GM12878 (cell line): ENCODE measurements around the gene GSTP1. TPM values are rescaled to one million over a fixed set of nuclear protein-coding genes. Genes with fewer than 3 reads are reported as not detected.

ENCODE experiments used
- ATAC-seq: fragments of 200-7000 bp; cut with Tn5 transposase; 3 replicates; pipeline ENCODE4 v1.9.1; 2020; ENCODE audit warnings: mild to moderate bottlenecking, moderate library complexity
- BruUV-seq: library from RNA; stranded (reverse); fragments of 400-500 nt; replicated peaks from 2 replicates; lab custom pipeline; 2021; lab: Mats Ljungman, UMichigan
- CTCF ChIA-PET: fragments of 300-600 bp; sonication (Branson Sonifier 250); formaldehyde crosslinking; extraction: SDS; loops from one replicate; lab custom pipeline; 2021; ENCODE audit warnings: inconsistent platforms; lab: Yijun Ruan, JAX
- POLR2A ChIA-PET: fragments of 350-600 bp; formaldehyde crosslinking; extraction: SDS; loops from one replicate; lab custom pipeline; 2021; ENCODE audit warnings: inconsistent platforms; lab: Charles Lee
- RAD21 ChIA-PET: fragments of 300-600 bp; sonication (Branson Sonifier 250); formaldehyde crosslinking; loops from one replicate; lab custom pipeline; 2023; ENCODE audit warnings: antibody characterized with exemption; ENCODE audit not compliant: unreplicated experiment; lab: Charles Lee
- SMC1A ChIA-PET: fragments of 300-600 bp; sonication (Branson Sonifier 250); formaldehyde crosslinking; loops from one replicate; lab custom pipeline; 2023; ENCODE audit not compliant: unreplicated experiment, uncharacterized antibody; lab: Charles Lee
- DNase-seq: peaks from one replicate; pipeline ENCODE4 v3.0.0-alpha.2; 2011; ENCODE audit warnings: low read depth, low spot score
- FAIRE-seq: peaks from 3 replicates; lab custom pipeline; 2011; peaks lifted over from hg19 to GRCh38; lab: Jason Lieb, UNC
- H2AFZ ChIP-seq: 2 replicates; pipeline ENCODE4 v1.6.0; 2011; ENCODE audit warnings: low read depth, low read length, control low read depth; ENCODE audit not compliant: control insufficient read depth
- H3K27ac ChIP-seq: 2 replicates; pipeline ENCODE4 v1.5.1; 2011; ENCODE audit warnings: control low read depth; ENCODE audit not compliant: control insufficient read depth, insufficient read depth
- H3K27me3 ChIP-seq, 2 experiments: replicated peaks in 1 of 2; 2 replicates each; pipeline versions ENCODE4 v1.6.0 to v1.6.1; 2011; ENCODE audit warnings: low read length in 1 of 2; ENCODE audit not compliant: control insufficient read depth in 2 of 2, insufficient read depth in 2 of 2
- H3K36me3 ChIP-seq, 2 experiments: 2 replicates each; pipeline ENCODE4 v1.5.1; 2011; ENCODE audit warnings: low read length in 1 of 2; ENCODE audit not compliant: control insufficient read depth in 2 of 2, insufficient read depth in 2 of 2
- H3K4me1 ChIP-seq: 2 replicates; pipeline ENCODE4 v1.6.1; 2011; ENCODE audit warnings: mild to moderate bottlenecking, low read length, moderate library complexity, mixed read lengths; ENCODE audit not compliant: control insufficient read depth, insufficient read depth
- H3K4me2 ChIP-seq: 2 replicates; pipeline ENCODE4 v1.6.0; 2011; ENCODE audit warnings: control low read depth; ENCODE audit not compliant: control insufficient read depth, insufficient read depth
- H3K4me3 ChIP-seq: fragments of 200-600 bp; sonication (generic); 2 replicates; pipeline ENCODE4 v1.5.1; 2016
- H3K79me2 ChIP-seq: 2 replicates; pipeline ENCODE4 v1.6.0; 2011; ENCODE audit warnings: low read length; ENCODE audit not compliant: control insufficient read depth, insufficient read depth
- H3K9ac ChIP-seq: 2 replicates; pipeline ENCODE4 v1.8.0; 2011; ENCODE audit warnings: low read length, control low read depth, mixed read lengths; ENCODE audit not compliant: control insufficient read depth, insufficient read depth
- H3K9me3 ChIP-seq: replicated peaks from 3 replicates; pipeline ENCODE4 v1.5.1; 2011; ENCODE audit warnings: mild to moderate bottlenecking, low read length; ENCODE audit not compliant: control insufficient read depth, insufficient read depth
- H4K20me1 ChIP-seq: 2 replicates; pipeline ENCODE4 v1.6.0; 2011; ENCODE audit not compliant: control insufficient read depth, insufficient read depth
- ASH2L ChIP-seq: fragments of 300-600, 200-600 bp; sonication (generic); IDR thresholded peaks from 2 replicates; pipeline ENCODE4 v1.6.1; 2017; ENCODE audit warnings: low read depth, mild to moderate bottlenecking, borderline replicate concordance
- CBX3 ChIP-seq: fragments of 200-600 bp; sonication (generic); IDR thresholded peaks from 2 replicates; pipeline ENCODE4 v1.6.1; 2016; ENCODE audit warnings: low read depth, borderline replicate concordance
- GATAD2B ChIP-seq: fragments of 450-650 bp; conservative IDR thresholded peaks from 2 replicates; pipeline ENCODE4 v1.6.1; 2017; ENCODE audit warnings: low read depth, mild to moderate bottlenecking, moderate library complexity
- NFIC ChIP-seq: IDR thresholded peaks from 2 replicates; pipeline ENCODE4 v1.6.1; 2012; ENCODE audit warnings: low read depth, mild to moderate bottlenecking, inconsistent platforms, low read length, moderate library complexity
- NR2C1 ChIP-seq: fragments of 450-650 bp; IDR thresholded peaks from 2 replicates; pipeline ENCODE4 v1.6.1; 2017; ENCODE audit warnings: antibody characterized with exemption, mild to moderate bottlenecking, moderate library complexity
- RELA ChIP-seq: fragments of 450-650 bp; IDR thresholded peaks from 2 replicates; pipeline ENCODE4 v1.8.0; 2014; ENCODE audit warnings: borderline replicate concordance; ENCODE audit not compliant: partially characterized antibody
- SMC3 ChIP-seq: IDR thresholded peaks from 2 replicates; pipeline ENCODE4 v1.6.1; 2011; ENCODE audit warnings: low read length, improper control_type of control experiment, borderline replicate concordance
- WGBS: methylation state at CpG from one replicate; pipeline ENCODE4 v1.1.6; 2016; ENCODE audit warnings: low lambda C conversion rate; ENCODE audit not compliant: insufficient replicate concordance, insufficient coverage; ENCODE audit errors: missing lambda C conversion rate; 5-methylcytosine and 5-hydroxymethylcytosine counted together
- in situ Hi-C: fragments of 300-500 bp; cut with MboI; formaldehyde crosslinking; loops from 9 replicates; pipeline ENCODE4 v1.14.3; 2018; ENCODE audit warnings: mixed read lengths
- intact Hi-C: fragments of 100-400 bp; cut with micrococcal nuclease; formaldehyde crosslinking; loops from one replicate; pipeline ENCODE4 v1.14.2; 2022; ENCODE audit not compliant: unreplicated experiment
- polyA plus RNA-seq, 11 experiments: library from polyadenylated mRNA; depleted of rRNA in 4 of 11; unstranded in 6 of 11; stranded (reverse) in 5 of 11; fragments of >200 nt; fragmentation: Nextera tagmentation in 4 of 11; fragmentation: Illumina TruSeq in 1 of 11; extraction: Ambion mirVana in 4 of 11; extraction: Trizol in 1 of 11; gene quantifications; 1 replicate in 1 of 11; 2 replicates in 10 of 11; pipeline versions ENCODE4 v1.2.1 to v1.2.3, GENCODE V29; 2011 to 2016; ENCODE audit warnings: inconsistent platforms in 2 of 11, missing spikeins in 2 of 11, low read depth in 1 of 11
- total RNA-seq, 4 experiments: library from RNA; depleted of rRNA in 3 of 4; stranded (reverse); fragments of >200 nt in 3 of 4; fragmentation: Illumina TruSeq in 1 of 4; extraction: Trizol in 1 of 4; gene quantifications; 2 replicates each; pipeline versions ENCODE4 v1.2.1 to v1.2.3, GENCODE V29; 2013 to 2021
- TF ChIP-seq, protein P1 (sequence below): fragments of 450-650 bp; IDR thresholded peaks from 2 replicates; pipeline ENCODE4 v1.6.1; 2016; ENCODE audit warnings: mild to moderate bottlenecking

The GSTP1 gene
- total and polyA plus RNA-seq, 10 of the 15 experiments (the other 5 are each of a cell fraction or from before 2014, with no cell fraction given): 469 to 1,788 (median 955) TPM

DNA sequence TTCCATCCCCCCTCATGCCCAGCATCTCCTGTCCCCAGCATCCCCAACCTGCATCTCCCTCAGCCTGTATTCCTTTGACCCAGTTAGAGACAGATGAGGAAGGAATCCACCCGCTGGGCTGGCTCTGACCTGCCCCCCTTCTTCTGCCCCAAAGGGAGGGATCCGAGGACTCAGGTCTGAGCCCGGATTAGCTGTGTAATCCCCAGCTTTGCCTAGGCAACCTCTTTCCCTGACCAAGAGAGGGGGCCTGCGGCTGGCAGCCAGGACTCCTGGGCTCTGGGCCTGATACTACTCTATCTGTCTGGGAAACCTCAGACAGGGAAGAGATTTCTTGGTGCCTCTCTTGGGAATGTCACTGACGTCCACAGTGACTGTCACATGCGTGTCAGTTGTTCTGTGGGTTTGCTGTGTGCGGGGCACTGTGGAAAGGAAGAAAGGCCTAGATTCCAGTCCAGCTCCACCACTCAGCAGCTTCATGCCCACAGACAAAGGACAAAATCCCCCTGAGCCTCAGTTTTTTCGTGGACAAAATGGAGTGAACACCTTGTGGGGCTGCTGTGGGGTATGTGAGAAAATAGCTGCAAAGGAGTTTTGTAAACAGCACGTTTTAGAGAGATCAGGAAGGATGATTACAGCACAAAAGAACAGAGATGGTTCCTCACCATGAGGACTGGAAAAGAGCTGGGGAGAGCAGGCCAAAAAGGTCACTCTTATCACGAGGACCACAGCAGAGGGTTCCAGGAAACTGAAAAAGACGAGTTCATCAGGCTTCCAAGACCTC, 21.8 kb downstream of the GSTP1 start:
- RAD21 ChIA-PET: interaction anchor here (1.2 kb wide), 1 partner anchor 20 kb away, joined by 4 read pairs; no protein-coding TSS in a partner anchor
- H3K9ac ChIP-seq: no peak overlapping the region

More for the DNA sequence above, 21.8 kb downstream of the GSTP1 start:
- H4K20me1 ChIP-seq: no peaks in the 10 kb centered on the region
- no peak for FAIRE-seq
- peaks cover 2 to 6% of the 10 kb centered on the region in 2 experiments; a peak in 2 of 4 replicates for H3K36me3 ChIP-seq
- BruUV-seq: no TSS peak
- H3K9me3 ChIP-seq: no peaks in the 10 kb centered on the region
- H3K79me2 ChIP-seq: peaks cover 16% of the 10 kb centered on the region
- no peak overlapping the region for H2AFZ ChIP-seq
- no peak for DNase-seq
- no peak overlapping the region for H3K4me3 ChIP-seq
- H3K4me2 ChIP-seq: no peak overlapping the region
- no peak for ATAC-seq
- H3K27ac ChIP-seq: no peak overlapping the region
- SMC1A ChIA-PET: interaction anchor here (1.4 kb wide), 1 partner anchor 9 kb away, joined by 4 read pairs; no protein-coding TSS in a partner anchor
- peaks cover 22% of the 10 kb centered on the region for H3K4me1 ChIP-seq
- POLR2A ChIA-PET: interaction anchor here (1.0 kb wide), 1 partner anchor 14 kb away, joined by 4 read pairs; no protein-coding TSS in a partner anchor
- 48% methylated on average over 8 of the region's 11 CpGs for WGBS
- in situ Hi-C loops: no loop called here
- intact Hi-C loops: loop anchor here (2.0 kb wide), 1 partner anchor 17 kb away; no protein-coding TSS in a partner anchor
- no peaks in the 10 kb centered on the region for H3K27me3 ChIP-seq
- CTCF ChIA-PET: interaction anchor here (1.1 to 1.5 kb wide), 2 partner anchors 23 to 234 kb away, joined by 3 to 7 read pairs; partner anchors contain the start of gene GSTP1
- TF ChIP-seq NFIC: no peak
- no peak for TF ChIP-seq CBX3
- TF ChIP-seq SMC3: no peak
- TF ChIP-seq ASH2L: no peak
- no peak for TF ChIP-seq RELA
- TF ChIP-seq, protein P1, sequence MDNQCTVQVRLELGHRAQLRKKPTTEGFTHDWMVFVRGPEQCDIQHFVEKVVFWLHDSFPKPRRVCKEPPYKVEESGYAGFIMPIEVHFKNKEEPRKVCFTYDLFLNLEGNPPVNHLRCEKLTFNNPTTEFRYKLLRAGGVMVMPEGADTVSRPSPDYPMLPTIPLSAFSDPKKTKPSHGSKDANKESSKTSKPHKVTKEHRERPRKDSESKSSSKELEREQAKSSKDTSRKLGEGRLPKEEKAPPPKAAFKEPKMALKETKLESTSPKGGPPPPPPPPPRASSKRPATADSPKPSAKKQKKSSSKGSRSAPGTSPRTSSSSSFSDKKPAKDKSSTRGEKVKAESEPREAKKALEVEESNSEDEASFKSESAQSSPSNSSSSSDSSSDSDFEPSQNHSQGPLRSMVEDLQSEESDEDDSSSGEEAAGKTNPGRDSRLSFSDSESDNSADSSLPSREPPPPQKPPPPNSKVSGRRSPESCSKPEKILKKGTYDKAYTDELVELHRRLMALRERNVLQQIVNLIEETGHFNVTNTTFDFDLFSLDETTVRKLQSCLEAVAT: no peak
- TF ChIP-seq NR2C1: no peak
- no peak for TF ChIP-seq GATAD2B
